ENCODE measurements around the gene APOL1.

The APOL1 gene

GRCh38 chr22:36233796-36234195, 19.1 kb upstream of the APOL1 start:
- no peak for ATAC-seq
- TF ChIP-seq ZFP30 (CRISPR knock-in tag; IDR thresholded peaks at IDR 0.05) (no peak), ZNF70 (CRISPR knock-in tag; IDR thresholded peaks at IDR 0.05) (no peak), TOX (CRISPR knock-in tag; IDR thresholded peaks at IDR 0.05; ENCODE audit: borderline replicate concordance) (no peak), PATZ1 (CRISPR knock-in tag; IDR thresholded peaks at IDR 0.05; ENCODE audit: borderline replicate concordance) (no peak), POU6F1 (CRISPR knock-in tag; IDR thresholded peaks at IDR 0.05; ENCODE audit: borderline replicate concordance, low read depth) (no peak), CREB5 (CRISPR knock-in tag; IDR thresholded peaks at IDR 0.05; ENCODE audit: low read depth) (no peak), ZFP3 (CRISPR knock-in tag; IDR thresholded peaks at IDR 0.05) (no peak), ESRRG (CRISPR knock-in tag; IDR thresholded peaks at IDR 0.05) (no peak), RARB (CRISPR knock-in tag; IDR thresholded peaks at IDR 0.05) (no peak), TSHZ2 (CRISPR knock-in tag; IDR thresholded peaks at IDR 0.05) (no peak), SNAI2 (CRISPR knock-in tag; IDR thresholded peaks at IDR 0.05) (no peak), GLIS3 (CRISPR knock-in tag; IDR thresholded peaks at IDR 0.05) (no peak), TCF4 (CRISPR knock-in tag; IDR thresholded peaks at IDR 0.05; ENCODE audit: borderline replicate concordance) (no peak), PPARA (CRISPR knock-in tag; IDR thresholded peaks at IDR 0.05; ENCODE audit: borderline replicate concordance) (no peak)

- ATAC-seq: no peak
- TF ChIP-seq CSRNP3 (CRISPR knock-in tag; IDR thresholded peaks at IDR 0.05) (no peak), BACH2 (CRISPR knock-in tag; IDR thresholded peaks at IDR 0.05; ENCODE audit: borderline replicate concordance) (no peak), ZFP30 (CRISPR knock-in tag; IDR thresholded peaks at IDR 0.05) (no peak), CSDC2 (CRISPR knock-in tag; IDR thresholded peaks at IDR 0.05) (no peak), ZC3H10 (CRISPR knock-in tag; IDR thresholded peaks at IDR 0.05) (no peak), SNAI2 (CRISPR knock-in tag; IDR thresholded peaks at IDR 0.05) (no peak), RARB (CRISPR knock-in tag; IDR thresholded peaks at IDR 0.05) (no peak), TSHZ2 (CRISPR knock-in tag; IDR thresholded peaks at IDR 0.05) (no peak), ZNF70 (CRISPR knock-in tag; IDR thresholded peaks at IDR 0.05) (no peak), ARNTL (CRISPR knock-in tag; IDR thresholded peaks at IDR 0.05; ENCODE audit: borderline replicate concordance, low read depth) (no peak), TCF4 (CRISPR knock-in tag; IDR thresholded peaks at IDR 0.05; ENCODE audit: borderline replicate concordance) (no peak), POU6F1 (CRISPR knock-in tag; IDR thresholded peaks at IDR 0.05; ENCODE audit: borderline replicate concordance, low read depth) (no peak), ZFP3 (CRISPR knock-in tag; IDR thresholded peaks at IDR 0.05) (no peak), ISL1 (CRISPR knock-in tag; IDR thresholded peaks at IDR 0.05) (no peak), ZNF565 (CRISPR knock-in tag; conservative IDR thresholded peaks at IDR 0.05; ENCODE audit: low read depth) (no peak), GLIS3 (CRISPR knock-in tag; IDR thresholded peaks at IDR 0.05) (no peak), OSR1 (CRISPR knock-in tag; IDR thresholded peaks at IDR 0.05) (no peak), ESRRG (CRISPR knock-in tag; IDR thresholded peaks at IDR 0.05) (no peak)
Observed at GRCh38 chr22:36234213-36234612, 18.7 kb upstream of the APOL1 start.

Data from SK-N-SH treated with all-trans-retinoic acid at 6 μM for 48 hours (cell line).